HG03025 (cell line): ENCODE results near the gene GAS2L1.

Experiments
- ATAC-seq: cut with Tn5 transposase; IDR thresholded peaks from one replicate; pipeline ENCODE4 v1.9.1; 2021; ENCODE audit warnings: mild to moderate bottlenecking, moderate library complexity; ENCODE audit not compliant: unreplicated experiment, low FRiP score

The GAS2L1 gene

GRCh38 chr22:29275167-29275566 is 31.3 kb upstream of the GAS2L1 start:
- no peak for ATAC-seq

- no peak for ATAC-seq
These were observed 30.5 kb upstream of the GAS2L1 start for GRCh38 chr22:29275819-29276565.

- no peak for ATAC-seq
These were observed 28.5 kb upstream of the GAS2L1 start for GRCh38 chr22:29277927-29278326.

GRCh38 chr22:29284196-29284595 is 22.3 kb upstream of the GAS2L1 start:
- no peak for ATAC-seq

GRCh38 chr22:29288837-29289236 is 17.6 kb upstream of the GAS2L1 start:
- no peak for ATAC-seq

- ATAC-seq: no peak
These were observed 16.4 kb upstream of the GAS2L1 start for GRCh38 chr22:29290061-29290460.

GRCh38 chr22:29291215-29291614 is 15.2 kb upstream of the GAS2L1 start:
- ATAC-seq: no peak

GRCh38 chr22:29292379-29292778 is 14.1 kb upstream of the GAS2L1 start:
- ATAC-seq: no peak

- no peak for ATAC-seq
These were observed 7.8 kb upstream of the GAS2L1 start for GRCh38 chr22:29298641-29299040.

- ATAC-seq: no peak
These were observed 7.1 kb upstream of the GAS2L1 start for GRCh38 chr22:29299136-29299900.

- no peak for ATAC-seq
These were observed 6.0 kb upstream of the GAS2L1 start for GRCh38 chr22:29300467-29300806.

GRCh38 chr22:29300807-29301601 is 5.4 kb upstream of the GAS2L1 start:
- no peak for ATAC-seq

- no peak for ATAC-seq
These were observed 4.6 kb upstream of the GAS2L1 start for GRCh38 chr22:29301716-29302401.

GRCh38 chr22:29302402-29302680 is 4.1 kb upstream of the GAS2L1 start:
- no peak for ATAC-seq

GRCh38 chr22:29302681-29303465 is 3.6 kb upstream of the GAS2L1 start:
- ATAC-seq: no peak

GRCh38 chr22:29305836-29306174 is 645 bp upstream of the GAS2L1 start:
- ATAC-seq: no peak

- ATAC-seq: no peak
These were observed 565 bp downstream of the GAS2L1 start for GRCh38 chr22:29306835-29307595.

GRCh38 chr22:29307596-29308147 is 1.2 kb downstream of the GAS2L1 start:
- no peak for ATAC-seq

GRCh38 chr22:29308148-29308790 is 1.8 kb downstream of the GAS2L1 start:
- ATAC-seq: no peak
